ENCODE results near the gene SIM2. TPM values are rescaled to one million over a fixed set of nuclear protein-coding genes. Genes with fewer than 3 reads are reported as not detected.
A peak's percentile ranks its signal among the peaks of the same experiment; 100 is the strongest.

SIM2 gene
- total and polyA plus RNA-seq, 2 of the 13 experiments (the other 11 are each of a cell fraction or from before 2014, with no cell fraction given) = 0.36 to 0.53 TPM

DNA sequence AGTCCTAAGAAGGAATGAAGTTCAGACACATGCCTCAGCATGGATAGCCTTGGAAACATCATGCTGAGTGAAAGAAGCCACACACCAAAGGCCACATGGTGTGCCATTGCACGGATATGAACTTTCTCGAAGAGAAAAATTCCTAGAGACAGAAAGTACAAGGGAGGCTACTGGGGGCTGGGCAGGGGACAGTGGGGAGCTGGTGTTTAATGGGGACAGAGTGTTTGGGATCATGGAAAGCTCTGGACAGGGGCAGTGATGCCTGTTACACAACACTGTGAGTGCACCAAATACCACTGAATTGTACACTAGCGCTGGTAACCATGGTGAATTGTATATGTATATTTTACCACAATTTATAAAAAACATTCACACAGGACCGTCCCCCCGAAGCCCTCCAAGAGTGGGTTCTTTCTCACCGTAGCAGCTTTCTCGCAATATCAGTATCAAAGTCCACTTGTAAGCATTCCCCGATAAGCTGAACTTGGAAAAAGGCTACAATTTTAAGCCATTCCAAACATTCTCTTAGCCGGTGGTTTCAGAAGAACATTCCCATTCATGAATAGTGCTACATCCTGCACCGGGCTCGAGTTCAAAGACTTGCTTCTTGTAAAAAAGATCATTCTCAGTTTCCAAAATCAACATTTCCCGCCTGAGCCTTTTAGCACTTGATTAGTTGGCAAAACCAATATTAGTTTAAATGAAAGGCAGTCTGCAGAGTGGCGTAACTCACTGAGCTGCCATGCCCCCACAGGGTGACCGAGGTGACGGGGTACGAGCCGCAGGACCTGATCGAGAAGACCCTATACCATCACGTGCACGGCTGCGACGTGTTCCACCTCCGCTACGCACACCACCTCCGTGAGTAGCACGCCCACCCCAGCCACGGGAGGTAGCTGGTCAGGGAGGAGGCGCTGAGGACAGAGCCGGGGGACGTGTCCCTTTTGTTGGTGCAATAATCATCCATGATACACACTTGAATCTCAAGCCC, 31.7 kb downstream of the SIM2 start (continued):
- 0 out of 2 replicates have a peak, but pooled peaks have one; percentile 40 for TF ChIP-seq ZFP91 (CRISPR knock-in tag; IDR thresholded peaks at IDR 0.05; ENCODE audit: borderline replicate concordance)
- TF ChIP-seq RXRB (CRISPR knock-in tag; IDR thresholded peaks at IDR 0.05; ENCODE audit: borderline replicate concordance) = peak; percentile 34; the same call in 1 of the 2 replicates
- TF ChIP-seq, protein P1, sequence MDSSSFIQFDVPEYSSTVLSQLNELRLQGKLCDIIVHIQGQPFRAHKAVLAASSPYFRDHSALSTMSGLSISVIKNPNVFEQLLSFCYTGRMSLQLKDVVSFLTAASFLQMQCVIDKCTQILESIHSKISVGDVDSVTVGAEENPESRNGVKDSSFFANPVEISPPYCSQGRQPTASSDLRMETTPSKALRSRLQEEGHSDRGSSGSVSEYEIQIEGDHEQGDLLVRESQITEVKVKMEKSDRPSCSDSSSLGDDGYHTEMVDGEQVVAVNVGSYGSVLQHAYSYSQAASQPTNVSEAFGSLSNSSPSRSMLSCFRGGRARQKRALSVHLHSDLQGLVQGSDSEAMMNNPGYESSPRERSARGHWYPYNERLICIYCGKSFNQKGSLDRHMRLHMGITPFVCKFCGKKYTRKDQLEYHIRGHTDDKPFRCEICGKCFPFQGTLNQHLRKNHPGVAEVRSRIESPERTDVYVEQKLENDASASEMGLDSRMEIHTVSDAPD (CRISPR knock-in tag; IDR thresholded peaks at IDR 0.05) = peak; percentile 42; the same call in 1 of the 2 replicates
- TF ChIP-seq ZNF317 (CRISPR knock-in tag; IDR thresholded peaks at IDR 0.05) = no peak
- 0 out of 2 replicates have a peak, but pooled peaks have one; percentile 53 for TF ChIP-seq ZNF431 (CRISPR knock-in tag; IDR thresholded peaks at IDR 0.05; ENCODE audit: borderline replicate concordance, low read depth)
- TF ChIP-seq NCOR1 (IDR thresholded peaks at IDR 0.05; ENCODE audit: borderline replicate concordance, low read length) = peak; percentile 84; the same call in 1 of the 2 replicates
- TF ChIP-seq, protein P2, sequence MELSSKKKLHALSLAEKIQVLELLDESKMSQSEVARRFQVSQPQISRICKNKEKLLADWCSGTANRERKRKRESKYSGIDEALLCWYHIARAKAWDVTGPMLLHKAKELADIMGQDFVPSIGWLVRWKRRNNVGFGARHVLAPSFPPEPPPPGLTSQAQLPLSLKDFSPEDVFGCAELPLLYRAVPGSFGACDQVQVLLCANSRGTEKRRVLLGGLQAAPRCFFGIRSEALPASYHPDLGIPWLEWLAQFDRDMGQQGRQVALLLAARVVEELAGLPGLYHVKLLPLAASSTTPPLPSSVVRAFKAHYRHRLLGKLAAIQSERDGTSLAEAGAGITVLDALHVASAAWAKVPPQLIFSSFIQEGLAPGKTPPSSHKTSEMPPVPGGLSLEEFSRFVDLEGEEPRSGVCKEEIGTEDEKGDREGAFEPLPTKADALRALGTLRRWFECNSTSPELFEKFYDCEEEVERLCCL (CRISPR knock-in tag; IDR thresholded peaks at IDR 0.05; ENCODE audit: borderline replicate concordance) = no peak
- TF ChIP-seq, protein P3, sequence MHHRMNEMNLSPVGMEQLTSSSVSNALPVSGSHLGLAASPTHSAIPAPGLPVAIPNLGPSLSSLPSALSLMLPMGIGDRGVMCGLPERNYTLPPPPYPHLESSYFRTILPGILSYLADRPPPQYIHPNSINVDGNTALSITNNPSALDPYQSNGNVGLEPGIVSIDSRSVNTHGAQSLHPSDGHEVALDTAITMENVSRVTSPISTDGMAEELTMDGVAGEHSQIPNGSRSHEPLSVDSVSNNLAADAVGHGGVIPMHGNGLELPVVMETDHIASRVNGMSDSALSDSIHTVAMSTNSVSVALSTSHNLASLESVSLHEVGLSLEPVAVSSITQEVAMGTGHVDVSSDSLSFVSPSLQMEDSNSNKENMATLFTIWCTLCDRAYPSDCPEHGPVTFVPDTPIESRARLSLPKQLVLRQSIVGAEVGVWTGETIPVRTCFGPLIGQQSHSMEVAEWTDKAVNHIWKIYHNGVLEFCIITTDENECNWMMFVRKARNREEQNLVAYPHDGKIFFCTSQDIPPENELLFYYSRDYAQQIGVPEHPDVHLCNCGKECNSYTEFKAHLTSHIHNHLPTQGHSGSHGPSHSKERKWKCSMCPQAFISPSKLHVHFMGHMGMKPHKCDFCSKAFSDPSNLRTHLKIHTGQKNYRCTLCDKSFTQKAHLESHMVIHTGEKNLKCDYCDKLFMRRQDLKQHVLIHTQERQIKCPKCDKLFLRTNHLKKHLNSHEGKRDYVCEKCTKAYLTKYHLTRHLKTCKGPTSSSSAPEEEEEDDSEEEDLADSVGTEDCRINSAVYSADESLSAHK (CRISPR knock-in tag; IDR thresholded peaks at IDR 0.05; ENCODE audit: borderline replicate concordance) = no peak
- peak; percentile 69; the same call in 1 of the 2 replicates for TF ChIP-seq NFKBIZ (CRISPR knock-in tag; IDR thresholded peaks at IDR 0.05)
- TF ChIP-seq TBX3 (IDR thresholded peaks at IDR 0.05; ENCODE audit: borderline replicate concordance) = peak; percentile 95; the same call in 1 of the 2 replicates
- TF ChIP-seq, protein P4, sequence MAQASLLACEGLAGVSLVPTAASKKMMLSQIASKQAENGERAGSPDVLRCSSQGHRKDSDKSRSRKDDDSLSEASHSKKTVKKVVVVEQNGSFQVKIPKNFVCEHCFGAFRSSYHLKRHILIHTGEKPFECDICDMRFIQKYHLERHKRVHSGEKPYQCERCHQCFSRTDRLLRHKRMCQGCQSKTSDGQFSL (CRISPR knock-in tag; IDR thresholded peaks at IDR 0.05) = no peak; the same call in 1 of the 2 replicates
- peak; percentile 74 for TF ChIP-seq SALL1 (CRISPR knock-in tag; IDR thresholded peaks at IDR 0.05)
- TF ChIP-seq ZNF773 (CRISPR knock-in tag; IDR thresholded peaks at IDR 0.05; ENCODE audit: borderline replicate concordance) = no peak
- peak; percentile 87 for TF ChIP-seq MTA1 (CRISPR knock-in tag; IDR thresholded peaks at IDR 0.05; ENCODE audit: borderline replicate concordance)
- TF ChIP-seq ZNF251 (CRISPR knock-in tag; IDR thresholded peaks at IDR 0.05) = no peak
- TF ChIP-seq NR2C2 (CRISPR knock-in tag; IDR thresholded peaks at IDR 0.05; ENCODE audit: borderline replicate concordance) = peak; percentile 40; the same call in 1 of the 2 replicates
- TF ChIP-seq, protein P5, sequence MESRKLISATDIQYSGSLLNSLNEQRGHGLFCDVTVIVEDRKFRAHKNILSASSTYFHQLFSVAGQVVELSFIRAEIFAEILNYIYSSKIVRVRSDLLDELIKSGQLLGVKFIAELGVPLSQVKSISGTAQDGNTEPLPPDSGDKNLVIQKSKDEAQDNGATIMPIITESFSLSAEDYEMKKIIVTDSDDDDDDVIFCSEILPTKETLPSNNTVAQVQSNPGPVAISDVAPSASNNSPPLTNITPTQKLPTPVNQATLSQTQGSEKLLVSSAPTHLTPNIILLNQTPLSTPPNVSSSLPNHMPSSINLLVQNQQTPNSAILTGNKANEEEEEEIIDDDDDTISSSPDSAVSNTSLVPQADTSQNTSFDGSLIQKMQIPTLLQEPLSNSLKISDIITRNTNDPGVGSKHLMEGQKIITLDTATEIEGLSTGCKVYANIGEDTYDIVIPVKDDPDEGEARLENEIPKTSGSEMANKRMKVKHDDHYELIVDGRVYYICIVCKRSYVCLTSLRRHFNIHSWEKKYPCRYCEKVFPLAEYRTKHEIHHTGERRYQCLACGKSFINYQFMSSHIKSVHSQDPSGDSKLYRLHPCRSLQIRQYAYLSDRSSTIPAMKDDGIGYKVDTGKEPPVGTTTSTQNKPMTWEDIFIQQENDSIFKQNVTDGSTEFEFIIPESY (CRISPR knock-in tag; IDR thresholded peaks at IDR 0.05) = peak; percentile 46; the same call in 1 of the 2 replicates

All from HepG2 (cell line).